Esophagus muscularis mucosa (tissue), 4 donors: Measurements from ENCODE around the gene RANBP3. TPM values are rescaled to one million over a fixed set of nuclear protein-coding genes. Genes with fewer than 3 reads are reported as not detected.

ENCODE experiments used
- DNase-seq: peaks from one replicate; pipeline ENCODE4 v3.0.0-alpha.2; 2017; ENCODE audit errors: extremely low spot score
- H3K27ac ChIP-seq, 4 donors: fragments of 200-600 bp; sonication (generic); replicated peaks in 1 of 4; 1 replicate in 3 of 4; 2 replicates in 1 of 4; pipeline ENCODE4 v1.5.1; 2016 to 2019; ENCODE audit warnings: mild to moderate bottlenecking in 1 of 4
- H3K27me3 ChIP-seq, 4 donors: fragments of 200-600 bp; sonication (generic); one replicate each; pipeline versions ENCODE4 v1.5.1 to v1.6.0; 2016 to 2019
- H3K36me3 ChIP-seq, 4 donors: fragments of 200-600 bp; sonication (generic); one replicate each; pipeline ENCODE4 v1.5.1; 2016 to 2019
- H3K4me1 ChIP-seq, 4 donors: fragments of 200-600 bp; sonication (generic); one replicate each; pipeline ENCODE4 v1.5.1; 2016 to 2019
- H3K4me3 ChIP-seq, 4 donors: fragments of 200-600 bp; sonication (generic); 1 replicate in 2 of 4; 2 replicates in 2 of 4; pipeline ENCODE4 v1.5.1; 2016 to 2019; ENCODE audit warnings: mild to moderate bottlenecking in 4 of 4, moderate library complexity in 1 of 4
- H3K9me3 ChIP-seq, 4 donors: fragments of 200-600 bp; sonication (generic); 1 replicate in 3 of 4; 2 replicates in 1 of 4; pipeline ENCODE4 v1.5.1; 2016 to 2019
- CTCF ChIP-seq, 3 experiments: fragments of 200-600 bp in 2 of 3; fragments of 450-650 bp in 1 of 3; sonication (generic) in 2 of 3; IDR thresholded peaks; one replicate each; pipeline ENCODE4 v1.5.1; 2017 to 2019; ENCODE audit warnings: antibody characterized with exemption in 3 of 3, mild to moderate bottlenecking in 2 of 3, moderate library complexity in 1 of 3
- EP300 ChIP-seq: sonication (generic); formaldehyde crosslinking; IDR thresholded peaks from one replicate; pipeline ENCODE4 v1.6.1; 2017; ENCODE audit warnings: antibody characterized with exemption
- POLR2A ChIP-seq: fragments of 450-650 bp; IDR thresholded peaks from one replicate; pipeline ENCODE4 v1.6.1; 2017; ENCODE audit warnings: antibody characterized with exemption, moderate library complexity, mild to moderate bottlenecking, low read depth
- POLR2AphosphoS5 ChIP-seq, 2 donors: sonication (generic); formaldehyde crosslinking; IDR thresholded peaks; one replicate each; pipeline ENCODE4 v1.6.1; 2017; ENCODE audit warnings: antibody characterized with exemption in 2 of 2
- WGBS: methylation state at CpG from one replicate; pipeline ENCODE4 v1.1.5; 2018; 5-methylcytosine and 5-hydroxymethylcytosine counted together
- intact Hi-C: fragments of 100-400 bp; cut with DNase I; formaldehyde crosslinking; loops from one replicate; pipeline ENCODE4 v1.15.1; 2023
- total RNA-seq, 4 donors: library from RNA; depleted of rRNA; stranded (reverse); fragments of >200 nt; gene quantifications; one replicate each; pipeline versions ENCODE4 v1.1.0 to v1.2.1, GENCODE V29; 2016

The RANBP3 gene
- total RNA-seq, 4 donors from 2014 or later: 92.2 to 127 (median 102) TPM

DNA sequence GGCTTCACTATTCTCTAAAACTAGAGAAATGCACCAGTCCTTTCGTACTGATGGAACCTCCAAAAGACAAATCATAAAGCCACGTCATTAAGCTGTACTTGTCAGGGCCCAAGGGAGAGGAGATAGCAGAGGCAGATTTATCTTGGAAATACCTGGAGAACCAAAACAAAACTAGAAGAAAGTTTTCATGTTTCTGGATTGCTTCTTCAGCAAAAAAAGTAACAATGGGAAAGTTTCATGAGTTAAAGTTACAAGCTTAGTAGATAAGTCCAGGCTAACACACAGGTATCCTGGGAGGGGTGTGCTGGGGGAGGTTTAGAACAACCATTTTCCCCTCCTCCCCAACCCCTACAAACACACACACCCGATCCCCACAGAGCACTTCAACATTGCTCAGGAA is 21.6 kb downstream of the RANBP3 start:
- intact Hi-C loops: no loop called here
- Histone ChIP-seq H3K27ac (peak overlapping the region; percentile 79 to 85 (median 84)), H3K4me1 (peaks cover 97 to 100% (median 100%) of the 10 kb centered on the region in 4 donors), H3K9me3 (no peaks in the 10 kb centered on the region), H3K27me3 (no peaks in the 10 kb centered on the region), H3K36me3 (no peaks in the 10 kb centered on the region), H3K4me3 (no peak overlapping the region)
- 63% methylated on average over 3 of the region's 3 CpGs for WGBS
- no peak for DNase-seq
- no peak for TF ChIP-seq CTCF (IDR thresholded peaks at IDR 0.05)
- TF ChIP-seq EP300: no peak
- TF ChIP-seq POLR2A: no peak
- TF ChIP-seq POLR2AphosphoS5 (IDR thresholded peaks at IDR 0.05): no peak

DNA sequence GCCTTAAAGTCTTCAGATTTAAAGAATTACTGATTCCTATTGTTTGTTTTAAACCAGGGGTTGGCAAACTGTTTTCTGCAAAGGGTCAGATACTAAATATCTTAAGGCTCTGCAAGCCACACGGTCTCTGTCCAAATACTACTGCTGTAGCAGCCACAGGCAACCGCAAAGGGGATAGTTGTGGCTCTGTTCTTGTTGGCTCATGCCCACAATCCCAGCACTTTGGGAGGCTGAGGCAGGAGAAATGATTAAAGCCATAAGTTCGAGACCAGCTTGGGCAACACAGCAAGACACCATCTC is 22.4 kb downstream of the RANBP3 start:
- Histone ChIP-seq H3K4me3 (no peak overlapping the region), H3K27ac (peak overlapping the region; percentile 79 to 85 (median 84)), H3K4me1 (peaks cover 97 to 100% (median 100%) of the 10 kb centered on the region in 4 donors), H3K9me3 (no peaks in the 10 kb centered on the region), H3K36me3 (peaks cover 0 to under 1% (median 0%) of the 10 kb centered on the region in 4 donors), H3K27me3 (no peaks in the 10 kb centered on the region)
- intact Hi-C loops: no loop called here
- no peak for TF ChIP-seq POLR2AphosphoS5 (IDR thresholded peaks at IDR 0.05)
- no peak for TF ChIP-seq CTCF (IDR thresholded peaks at IDR 0.05)
- no peak for TF ChIP-seq POLR2A
- TF ChIP-seq EP300: no peak
- WGBS: 63% methylated on average over 3 of the region's 3 CpGs
- DNase-seq: no peak

DNA sequence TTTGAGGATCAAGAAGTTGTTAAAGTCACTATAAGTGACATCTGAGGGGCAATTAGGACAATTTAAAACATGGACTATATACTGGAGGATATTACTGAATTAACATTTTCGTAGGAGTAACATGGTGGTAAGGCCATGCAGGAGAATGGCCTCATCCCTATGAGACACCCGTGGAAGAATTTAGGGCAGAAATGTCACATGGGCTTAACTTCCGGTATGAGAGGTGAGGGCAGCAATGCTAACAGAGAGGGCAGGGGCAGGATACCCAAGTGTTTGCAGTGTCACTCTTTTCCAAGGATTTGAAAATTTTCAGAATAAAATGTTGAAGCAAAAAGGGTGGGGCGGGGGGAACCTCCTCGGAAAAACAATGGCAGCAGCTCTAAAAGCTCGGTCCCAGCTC is 23.6 kb downstream of the RANBP3 start:
- Histone ChIP-seq H3K4me1 (peaks cover 97 to 100% (median 100%) of the 10 kb centered on the region in 4 donors), H3K4me3 (peak overlapping the region in 3 of 4 donors; percentile 6 to 36 (median 26)), H3K9me3 (no peaks in the 10 kb centered on the region), H3K27ac (peak overlapping the region; percentile 79 to 85 (median 84)), H3K36me3 (peaks cover 0 to 10% (median 3%) of the 10 kb centered on the region in 4 donors), H3K27me3 (no peaks in the 10 kb centered on the region)
- TF ChIP-seq POLR2AphosphoS5 (IDR thresholded peaks at IDR 0.05): no peak
- TF ChIP-seq POLR2A: no peak
- no peak for TF ChIP-seq CTCF (IDR thresholded peaks at IDR 0.05)
- TF ChIP-seq EP300: no peak
- 31% methylated on average over 6 of the region's 6 CpGs for whole genome bisulfite sequencing
- intact Hi-C loops: no loop called here
- no peak for DNase-seq

- TF ChIP-seq POLR2AphosphoS5 (IDR thresholded peaks at IDR 0.05): no peak
- TF ChIP-seq CTCF (IDR thresholded peaks at IDR 0.05): no peak
- no peak for TF ChIP-seq POLR2A
- no peak for TF ChIP-seq EP300
- 32% methylated on average over 12 of the region's 17 CpGs for WGBS
- peaks cover 0 to 10% (median 3%) of the 10 kb centered on the region in 4 donors for H3K36me3 ChIP-seq
Observed at GRCh38 chr19:5953680-5954213, 24.2 kb downstream of the RANBP3 start.

DNA sequence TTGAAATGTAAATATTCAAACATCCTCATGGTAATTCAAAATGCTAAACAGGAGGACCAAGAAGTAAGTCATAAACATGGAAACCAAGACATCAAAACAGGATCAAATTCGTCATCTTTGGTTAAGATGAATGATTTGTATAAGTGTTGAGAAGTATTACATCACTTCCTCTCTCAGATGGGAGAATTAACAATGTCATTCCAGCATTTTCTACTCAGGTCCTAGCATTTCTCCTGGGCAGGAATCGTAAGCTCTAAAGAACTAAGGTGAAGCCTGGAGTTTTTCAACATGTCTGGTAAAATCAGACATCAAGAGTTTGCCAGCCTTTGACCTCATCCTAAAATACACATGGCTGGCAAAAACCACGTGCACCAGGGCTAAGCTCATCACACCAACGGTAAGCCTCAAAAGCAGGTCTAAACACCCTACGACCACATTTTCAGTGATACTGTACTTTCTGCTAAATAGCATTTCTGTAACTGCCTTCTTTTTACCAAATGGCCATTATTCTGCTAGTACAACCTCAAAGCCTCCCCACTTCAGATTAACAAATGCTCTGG is 24.8 kb downstream of the RANBP3 start:
- no peak for DNase-seq
- Histone ChIP-seq H3K9me3 (no peaks in the 10 kb centered on the region), H3K36me3 (peaks cover 0 to 10% (median 3%) of the 10 kb centered on the region in 4 donors), H3K4me1 (peaks cover 99 to 100% (median 100%) of the 10 kb centered on the region in 4 donors), H3K4me3 (peak overlapping the region in 1 of 4 donors; percentile 26), H3K27ac (peak overlapping the region; percentile 79 to 85 (median 84)), H3K27me3 (no peaks in the 10 kb centered on the region)
- TF ChIP-seq EP300 (no peak), CTCF (IDR thresholded peaks at IDR 0.05) (no peak), POLR2AphosphoS5 (IDR thresholded peaks at IDR 0.05) (no peak), POLR2A (no peak)
- WGBS: 41% methylated on average over 5 of the region's 5 CpGs
- intact Hi-C loops: no loop called here

More at GRCh38 chr19:5953680-5954213, 24.2 kb downstream of the RANBP3 start:
- Histone ChIP-seq H3K4me3 (peak overlapping the region in 1 of 4 donors; percentile 26), H3K27me3 (no peaks in the 10 kb centered on the region), H3K9me3 (no peaks in the 10 kb centered on the region), H3K27ac (peak overlapping the region; percentile 79 to 85 (median 84)), H3K4me1 (peaks cover 99 to 100% (median 100%) of the 10 kb centered on the region in 4 donors)
- intact Hi-C loops: no loop called here
- DNase-seq: no peak
